Activated B cell treated with CpG ODN at 0.5 μM for 24 hours (primary cell): Measurements from ENCODE around the gene MTUS2. TPM values are rescaled to one million over a fixed set of nuclear protein-coding genes. Genes with fewer than 3 reads are reported as not detected.

ENCODE experiments used
- ATAC-seq: fragments of 200-7000 bp; cut with Tn5 transposase; one replicate; pipeline ENCODE4 v1.10.0; 2021; ENCODE audit warnings: low read depth, mild to moderate bottlenecking, moderate library complexity
- CTCF ChIA-PET: fragments of 350-600 bp; sonication (Branson Sonifier 250); formaldehyde crosslinking; loops from one replicate; lab custom pipeline; 2021; ENCODE audit warnings: antibody characterized with exemption; lab: Charles Lee
- POLR2A ChIA-PET: fragments of 350-600 bp; sonication (Branson Sonifier 250); formaldehyde crosslinking; loops from one replicate; lab custom pipeline; 2021; ENCODE audit warnings: antibody characterized with exemption; lab: Charles Lee
- DNase-seq: peaks from one replicate; pipeline ENCODE4 v3.0.0; 2022
- H3K27ac Mint-ChIP-seq: one replicate; pipeline ENCODE4 v1.8.0; 2020; ENCODE audit warnings: mixed read lengths
- H3K27me3 Mint-ChIP-seq: one replicate; pipeline ENCODE4 v1.8.0; 2021; ENCODE audit warnings: mixed read lengths
- H3K36me3 Mint-ChIP-seq: one replicate; pipeline ENCODE4 v1.8.0; 2021; ENCODE audit warnings: low read depth, mixed read lengths
- H3K4me1 Mint-ChIP-seq: one replicate; pipeline ENCODE4 v1.8.0; 2021; ENCODE audit warnings: mixed read lengths
- H3K4me3 Mint-ChIP-seq: one replicate; pipeline ENCODE4 v1.8.0; 2020; ENCODE audit warnings: mild to moderate bottlenecking, mixed read lengths
- H3K9me3 Mint-ChIP-seq: one replicate; pipeline ENCODE4 v1.8.0; 2020; ENCODE audit warnings: mixed read lengths
- CTCF ChIP-seq: fragments of 200-600 bp; IDR thresholded peaks from one replicate; pipeline ENCODE4 v1.8.0; 2022; ENCODE audit warnings: antibody characterized with exemption, mild to moderate bottlenecking
- intact Hi-C: fragments of 100-400 bp; cut with micrococcal nuclease; formaldehyde crosslinking; loops from one replicate; pipeline ENCODE4 v1.15.1; 2024
- total RNA-seq: library from RNA; stranded (reverse); gene quantifications from 2 replicates; pipeline ENCODE4 v1.2.3, GENCODE V29; 2022

Gene MTUS2
- total RNA-seq, 1 donor from 2014 or later = not detected

- ATAC-seq (no peak), DNase-seq (no peak)
- Mint-ChIP-seq H3K27me3 (peaks cover 2% of the 10 kb centered on the region), H3K27ac (no peak overlapping the region), H3K36me3 (no peaks in the 10 kb centered on the region), H3K9me3 (no peaks in the 10 kb centered on the region), H3K4me1 (no peaks in the 10 kb centered on the region), H3K4me3 (no peak overlapping the region)
- no peak for TF ChIP-seq CTCF
- ChIA-PET CTCF (no interaction called here), POLR2A (no interaction called here)
- intact Hi-C loops = no loop called here
Measured at GRCh38 chr13:28958441-28958840, 138.3 kb downstream of the MTUS2 start.

GRCh38 chr13:28964052-28964451 is 143.9 kb downstream of the MTUS2 start:
- ATAC-seq = no peak
- CTCF ChIA-PET = no interaction called here
- Mint-ChIP-seq H3K9me3 (no peaks in the 10 kb centered on the region), H3K4me1 (no peaks in the 10 kb centered on the region), H3K27ac (no peak overlapping the region), H3K36me3 (no peaks in the 10 kb centered on the region), H3K27me3 (peaks cover 3% of the 10 kb centered on the region), H3K4me3 (no peak overlapping the region)
- DNase-seq = no peak
- no peak for TF ChIP-seq CTCF
- intact Hi-C loops = no loop called here
- POLR2A ChIA-PET = no interaction called here

GRCh38 chr13:28964803-28965202 is 144.7 kb downstream of the MTUS2 start:
- no peak overlapping the region for H3K4me3 Mint-ChIP-seq
- ATAC-seq (no peak), DNase-seq (no peak)
- ChIA-PET CTCF (no interaction called here), POLR2A (no interaction called here)
- no peaks in the 10 kb centered on the region for H3K36me3 Mint-ChIP-seq
- no peak overlapping the region for H3K27ac Mint-ChIP-seq
- H3K9me3 Mint-ChIP-seq = no peaks in the 10 kb centered on the region
- no peaks in the 10 kb centered on the region for H3K4me1 Mint-ChIP-seq
- TF ChIP-seq CTCF = no peak
- intact Hi-C loops = no loop called here
- H3K27me3 Mint-ChIP-seq = peaks cover 3% of the 10 kb centered on the region

- no peaks in the 10 kb centered on the region for H3K9me3 Mint-ChIP-seq
- DNase-seq (no peak), ATAC-seq (no peak)
- no peak for TF ChIP-seq CTCF
- H3K27ac Mint-ChIP-seq = no peak overlapping the region
- no peaks in the 10 kb centered on the region for H3K36me3 Mint-ChIP-seq
- POLR2A ChIA-PET = no interaction called here
- CTCF ChIA-PET = no interaction called here
- intact Hi-C loops = no loop called here
- H3K27me3 Mint-ChIP-seq = peaks cover 10% of the 10 kb centered on the region
- H3K4me1 Mint-ChIP-seq = no peaks in the 10 kb centered on the region
- H3K4me3 Mint-ChIP-seq = no peak overlapping the region
Measured at GRCh38 chr13:28967029-28967915, 147.1 kb downstream of the MTUS2 start.

- no peak for TF ChIP-seq CTCF
- no peak for ATAC-seq
- Mint-ChIP-seq H3K9me3 (no peaks in the 10 kb centered on the region), H3K27ac (no peak overlapping the region), H3K4me1 (no peaks in the 10 kb centered on the region), H3K27me3 (peaks cover 15% of the 10 kb centered on the region), H3K4me3 (no peak overlapping the region), H3K36me3 (no peaks in the 10 kb centered on the region)
- no peak for DNase-seq
- intact Hi-C loops = no loop called here
- ChIA-PET CTCF (no interaction called here), POLR2A (no interaction called here)
Measured at GRCh38 chr13:28976195-28976594, 156.1 kb downstream of the MTUS2 start.
